ENCODE data around the gene NRTN. TPM values are rescaled to one million over a fixed set of nuclear protein-coding genes. Genes with fewer than 3 reads are reported as not detected.

Gene NRTN
- total RNA-seq, 1 experiment from 2014 or later, result 1.9 TPM

DNA sequence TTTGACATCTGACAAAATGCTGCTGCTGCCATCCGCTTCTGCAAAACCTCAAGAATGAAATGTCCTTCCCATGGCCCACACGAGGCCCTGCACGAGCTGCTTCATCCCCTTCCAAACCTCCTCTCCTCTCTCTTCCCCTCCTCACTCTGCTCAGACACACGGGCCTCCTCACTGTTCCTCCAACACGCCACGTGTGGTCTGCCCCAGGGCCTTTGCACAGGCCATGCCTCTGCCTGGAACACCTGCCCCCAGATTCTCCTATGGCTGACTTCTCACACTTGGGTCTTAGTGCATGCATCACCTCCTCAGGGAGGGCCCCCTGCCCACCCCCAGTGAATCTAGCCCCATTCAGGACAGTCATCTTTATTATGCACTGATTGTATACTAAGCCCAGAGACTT is 15.9 kb downstream of the NRTN start:
- no peak overlapping the region for H3K4me2 ChIP-seq
- intact Hi-C loops (cut with micrococcal nuclease; ENCODE audit: unreplicated experiment), result no loop called here
- TF ChIP-seq EZH2 (IDR thresholded peaks at IDR 0.05; ENCODE audit: low read depth), result no peak
- TF ChIP-seq, protein P1, sequence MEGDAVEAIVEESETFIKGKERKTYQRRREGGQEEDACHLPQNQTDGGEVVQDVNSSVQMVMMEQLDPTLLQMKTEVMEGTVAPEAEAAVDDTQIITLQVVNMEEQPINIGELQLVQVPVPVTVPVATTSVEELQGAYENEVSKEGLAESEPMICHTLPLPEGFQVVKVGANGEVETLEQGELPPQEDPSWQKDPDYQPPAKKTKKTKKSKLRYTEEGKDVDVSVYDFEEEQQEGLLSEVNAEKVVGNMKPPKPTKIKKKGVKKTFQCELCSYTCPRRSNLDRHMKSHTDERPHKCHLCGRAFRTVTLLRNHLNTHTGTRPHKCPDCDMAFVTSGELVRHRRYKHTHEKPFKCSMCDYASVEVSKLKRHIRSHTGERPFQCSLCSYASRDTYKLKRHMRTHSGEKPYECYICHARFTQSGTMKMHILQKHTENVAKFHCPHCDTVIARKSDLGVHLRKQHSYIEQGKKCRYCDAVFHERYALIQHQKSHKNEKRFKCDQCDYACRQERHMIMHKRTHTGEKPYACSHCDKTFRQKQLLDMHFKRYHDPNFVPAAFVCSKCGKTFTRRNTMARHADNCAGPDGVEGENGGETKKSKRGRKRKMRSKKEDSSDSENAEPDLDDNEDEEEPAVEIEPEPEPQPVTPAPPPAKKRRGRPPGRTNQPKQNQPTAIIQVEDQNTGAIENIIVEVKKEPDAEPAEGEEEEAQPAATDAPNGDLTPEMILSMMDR (conservative IDR thresholded peaks at IDR 0.05), result no peak
- no peaks in the 10 kb centered on the region for H3K36me3 ChIP-seq (ENCODE audit: low read depth)
- no peaks in the 10 kb centered on the region for H3K4me1 ChIP-seq (replicated peaks; ENCODE audit: insufficient read depth)
- H3F3A ChIP-seq (ENCODE audit: insufficient read depth, low read depth), result no peaks in the 10 kb centered on the region
- H4K20me1 ChIP-seq (ENCODE audit: insufficient read depth), result no peaks in the 10 kb centered on the region
- no TSS peak for BruUV-seq (replicated peaks)
- no peak overlapping the region for H3K4me3 ChIP-seq
- no peaks in the 10 kb centered on the region for H3K9me2 ChIP-seq (ENCODE audit: insufficient read depth)
- CTCF ChIA-PET, result no interaction called here
- no peaks in the 10 kb centered on the region for H3K27me3 ChIP-seq (ENCODE audit: insufficient read depth, low read depth)
- H3K79me2 ChIP-seq (ENCODE audit: low read depth), result no peaks in the 10 kb centered on the region
- H3K27ac ChIP-seq, result no peak overlapping the region
- H3K9me3 ChIP-seq (ENCODE audit: insufficient read depth, low read depth), result no peaks in the 10 kb centered on the region
- no peak overlapping the region for H2AFZ ChIP-seq
- POLR2A ChIA-PET (ENCODE audit: unreplicated experiment), result no interaction called here
- no peak for DNase-seq

DNA sequence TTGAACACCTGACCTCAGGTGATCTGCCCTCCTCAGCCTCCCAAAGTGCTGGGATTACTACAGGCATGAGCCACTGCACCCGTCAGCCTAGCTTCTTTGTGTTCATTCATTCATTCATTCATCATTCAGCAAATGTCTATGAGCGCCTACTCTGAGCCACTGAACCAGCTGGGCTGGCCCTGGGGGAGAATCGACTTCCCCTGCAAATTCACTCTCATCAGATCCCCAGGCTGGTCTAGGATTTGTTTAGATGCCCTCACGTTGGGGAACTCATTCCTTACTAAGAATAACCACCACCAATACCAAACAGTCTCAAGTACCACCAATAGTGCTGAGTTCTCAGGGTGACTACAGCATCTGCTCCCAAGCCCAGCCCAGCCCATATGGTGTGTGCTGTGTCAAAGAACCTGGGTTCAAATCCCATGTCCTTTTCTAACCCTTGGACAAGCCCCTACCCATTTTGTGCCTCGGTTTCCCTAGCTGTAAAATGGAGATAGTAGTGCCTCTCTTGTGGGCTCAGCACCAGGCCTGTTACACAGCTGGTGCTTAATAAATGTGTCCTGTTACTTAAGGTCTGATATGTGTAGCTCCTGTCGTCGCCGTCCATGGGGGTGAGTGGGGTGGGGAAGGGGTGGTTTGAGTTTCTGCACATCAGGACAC is 16.8 kb downstream of the NRTN start:
- Histone ChIP-seq H3K27me3 (ENCODE audit: insufficient read depth, low read depth) (no peaks in the 10 kb centered on the region), H3K4me3 (no peak overlapping the region), H3K36me3 (ENCODE audit: low read depth) (no peaks in the 10 kb centered on the region), H3K4me1 (replicated peaks; ENCODE audit: insufficient read depth) (0 out of 2 replicates have a peak, but pooled peaks cover 4% of the 10 kb centered on the region), H2AFZ (no peak overlapping the region), H3K27ac (no peak overlapping the region), H3K9me2 (ENCODE audit: insufficient read depth) (no peaks in the 10 kb centered on the region), H3K79me2 (ENCODE audit: low read depth) (no peaks in the 10 kb centered on the region), H3F3A (ENCODE audit: insufficient read depth, low read depth) (peaks cover 4% of the 10 kb centered on the region; the same call in 1 of the 2 replicates), H3K9me3 (ENCODE audit: insufficient read depth, low read depth) (no peaks in the 10 kb centered on the region), H4K20me1 (ENCODE audit: insufficient read depth) (no peaks in the 10 kb centered on the region), H3K4me2 (no peak overlapping the region)
- intact Hi-C loops (cut with micrococcal nuclease; ENCODE audit: unreplicated experiment), result no loop called here
- ChIA-PET POLR2A (ENCODE audit: unreplicated experiment) (no interaction called here), CTCF (interaction anchor here (0.6 kb wide), 1 partner anchor 466 kb away, joined by 3 read pairs; no protein-coding TSS in a partner anchor)
- no TSS peak for BruUV-seq (replicated peaks)
- TF ChIP-seq EZH2 (IDR thresholded peaks at IDR 0.05; ENCODE audit: low read depth), result no peak
- TF ChIP-seq, protein P1 (conservative IDR thresholded peaks at IDR 0.05), result no peak
- no peak for DNase-seq

DNA sequence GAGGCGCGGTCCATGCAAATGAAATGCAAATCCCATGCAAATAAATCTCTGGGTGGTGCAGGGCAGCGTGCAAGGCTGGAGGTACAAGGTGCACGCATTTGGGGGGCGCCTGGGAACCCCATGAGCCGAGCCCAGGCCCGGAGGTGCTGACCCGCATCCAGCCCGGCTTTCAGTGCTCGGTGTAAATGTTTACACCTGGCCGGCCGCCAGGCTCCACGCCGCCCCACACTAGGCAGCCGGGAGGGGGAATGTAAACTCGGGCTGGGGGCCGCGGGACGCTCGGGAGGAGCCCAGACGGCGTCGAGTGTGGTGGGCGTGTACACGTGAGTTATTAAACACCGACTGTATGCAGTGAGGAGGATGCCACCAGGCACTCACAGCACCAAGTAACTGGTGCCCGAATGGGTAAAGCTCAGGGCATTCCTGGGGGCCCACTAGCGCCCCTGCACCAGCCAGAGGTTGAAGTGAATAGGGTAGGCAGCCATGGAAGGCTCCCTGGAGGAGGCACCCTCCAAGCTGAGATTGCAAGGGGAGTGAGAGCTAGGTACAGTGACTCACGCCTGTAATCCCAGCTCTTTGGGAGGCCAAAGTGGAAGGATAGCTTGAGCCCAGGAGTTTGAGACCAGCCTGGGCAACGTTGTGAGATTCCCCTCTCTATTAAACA is 17.4 kb downstream of the NRTN start:
- POLR2A ChIA-PET (ENCODE audit: unreplicated experiment), result no interaction called here
- H3K4me3 ChIP-seq, result no peak overlapping the region
- no peaks in the 10 kb centered on the region for H3K27me3 ChIP-seq (ENCODE audit: insufficient read depth, low read depth)
- H3K79me2 ChIP-seq (ENCODE audit: low read depth), result no peaks in the 10 kb centered on the region
- no peak overlapping the region for H3K4me2 ChIP-seq
- 0 out of 2 replicates have a peak, but pooled peaks cover 9% of the 10 kb centered on the region for H3K4me1 ChIP-seq (replicated peaks; ENCODE audit: insufficient read depth)
- TF ChIP-seq, protein P1 (conservative IDR thresholded peaks at IDR 0.05), result no peak
- TF ChIP-seq EZH2 (IDR thresholded peaks at IDR 0.05; ENCODE audit: low read depth), result no peak
- H3K36me3 ChIP-seq (ENCODE audit: low read depth), result no peaks in the 10 kb centered on the region
- no peaks in the 10 kb centered on the region for H3K9me3 ChIP-seq (ENCODE audit: insufficient read depth, low read depth)
- no peak overlapping the region for H3K27ac ChIP-seq
- no peaks in the 10 kb centered on the region for H4K20me1 ChIP-seq (ENCODE audit: insufficient read depth)
- no peaks in the 10 kb centered on the region for H3K9me2 ChIP-seq (ENCODE audit: insufficient read depth)
- DNase-seq, result no peak
- BruUV-seq (replicated peaks), result no TSS peak
- intact Hi-C loops (cut with micrococcal nuclease; ENCODE audit: unreplicated experiment), result no loop called here
- CTCF ChIA-PET, result interaction anchor here (0.6 kb wide), 1 partner anchor 467 kb away, joined by 3 read pairs; no protein-coding TSS in a partner anchor
- no peak overlapping the region for H2AFZ ChIP-seq
- H3F3A ChIP-seq (ENCODE audit: insufficient read depth, low read depth), result peaks cover 10% of the 10 kb centered on the region; the same call in 1 of the 2 replicates
